Naive thymus-derived CD4-positive, alpha-beta T cell (primary cell): Measurements from ENCODE around the gene LSR. TPM values are rescaled to one million over a fixed set of nuclear protein-coding genes. Genes with fewer than 3 reads are reported as not detected.

Experiments
- ATAC-seq: fragments of 150-1000 bp; cut with Tn5 transposase; 2 replicates; pipeline ENCODE4 v1.10.0; 2021; ENCODE audit warnings: mild to moderate bottlenecking, moderate library complexity
- CTCF ChIA-PET: fragments of 350-600 bp; sonication (Branson Sonifier 250); formaldehyde crosslinking; loops from one replicate; lab custom pipeline; 2021; ENCODE audit warnings: antibody characterized with exemption; lab: Charles Lee
- POLR2A ChIA-PET: fragments of 350-600 bp; sonication (Branson Sonifier 250); formaldehyde crosslinking; loops from one replicate; lab custom pipeline; 2021; ENCODE audit warnings: antibody characterized with exemption, inconsistent platforms; lab: Charles Lee
- DNase-seq, 9 donors: peaks; one replicate each; pipeline versions ENCODE4 v3.0.0 to v3.0.0-alpha.2; 2020 to 2022; ENCODE audit warnings: mixed read lengths in 1 of 9
- H3K27ac ChIP-seq: one replicate; pipeline ENCODE4 v1.7.0; 2013; ENCODE audit warnings: mild to moderate bottlenecking, low read depth, low read length, moderate library complexity
- H3K27me3 ChIP-seq, 2 donors: one replicate each; pipeline ENCODE4 v1.7.0; 2013; ENCODE audit warnings: low read length in 2 of 2, mild to moderate bottlenecking in 2 of 2, moderate library complexity in 2 of 2; ENCODE audit not compliant: control insufficient read depth in 2 of 2, insufficient read depth in 2 of 2
- H3K36me3 ChIP-seq, 3 experiments: 1 replicate in 2 of 3; 2 replicates in 1 of 3; pipeline ENCODE4 v1.7.0; 2013; ENCODE audit warnings: low read length in 3 of 3, mild to moderate bottlenecking in 3 of 3, moderate library complexity in 1 of 3; ENCODE audit not compliant: insufficient read depth in 3 of 3, control insufficient read depth in 2 of 3
- H3K4me1 ChIP-seq, 2 donors: one replicate each; pipeline ENCODE4 v1.7.0; 2013; ENCODE audit warnings: low read length in 2 of 2, mild to moderate bottlenecking in 2 of 2, moderate library complexity in 1 of 2; ENCODE audit not compliant: control insufficient read depth in 2 of 2, insufficient read depth in 2 of 2
- H3K4me3 ChIP-seq: 2 replicates; pipeline ENCODE4 v1.7.0; 2013; ENCODE audit warnings: mild to moderate bottlenecking, low read length
- H3K9me3 ChIP-seq, 3 experiments: 1 replicate in 2 of 3; 2 replicates in 1 of 3; pipeline ENCODE4 v1.7.0; 2013; ENCODE audit warnings: low read length in 3 of 3; ENCODE audit not compliant: control insufficient read depth in 2 of 3
- H3K27ac Mint-ChIP-seq, 9 donors: one replicate each; pipeline ENCODE4 v1.8.0; 2020 to 2022; ENCODE audit warnings: mixed read lengths in 9 of 9, mild to moderate bottlenecking in 8 of 9, moderate library complexity in 5 of 9, inconsistent platforms in 2 of 9
- H3K27me3 Mint-ChIP-seq, 5 donors: one replicate each; pipeline ENCODE4 v1.8.0; 2021 to 2022; ENCODE audit warnings: mixed read lengths in 5 of 5, mild to moderate bottlenecking in 1 of 5
- H3K36me3 Mint-ChIP-seq, 5 donors: one replicate each; pipeline ENCODE4 v1.8.0; 2020 to 2022; ENCODE audit warnings: mixed read lengths in 5 of 5, mild to moderate bottlenecking in 3 of 5, inconsistent platforms in 1 of 5
- H3K4me1 Mint-ChIP-seq, 7 donors: one replicate each; pipeline ENCODE4 v1.8.0; 2020 to 2022; ENCODE audit warnings: mixed read lengths in 7 of 7, mild to moderate bottlenecking in 3 of 7, inconsistent platforms in 1 of 7
- H3K4me3 Mint-ChIP-seq, 10 donors: one replicate each; pipeline ENCODE4 v1.8.0; 2020 to 2022; ENCODE audit warnings: mild to moderate bottlenecking in 10 of 10, mixed read lengths in 10 of 10, moderate library complexity in 6 of 10, inconsistent platforms in 2 of 10
- H3K9me3 Mint-ChIP-seq, 11 donors: one replicate each; pipeline ENCODE4 v1.8.0; 2020 to 2022; ENCODE audit warnings: mixed read lengths in 11 of 11, mild to moderate bottlenecking in 4 of 11, inconsistent platforms in 1 of 11, moderate library complexity in 1 of 11
- intact Hi-C, 2 donors: fragments of 100-400 bp; cut with micrococcal nuclease; formaldehyde crosslinking; loops; one replicate each; pipeline ENCODE4 v1.15.1; 2023
- polyA plus RNA-seq, 2 donors: library from polyadenylated mRNA; unstranded; fragments of 300-500 nt; fragmentation: Illumina TruSeq; gene quantifications; one replicate each; pipeline ENCODE4 v1.2.3, GENCODE V29; 2021
- total RNA-seq, 6 experiments: library from RNA in 5 of 6; stranded (reverse) in 5 of 6; gene quantifications; 1 replicate in 5 of 6; 2 replicates in 1 of 6; pipeline ENCODE4 v1.2.3 and lab custom pipeline; 2021 to 2026

Gene LSR
- total and polyA plus RNA-seq, 7 experiments from 2014 or later, result 4.6 to 59.3 (median 25.1) TPM

GRCh38 chr19:35301961-35302360 is 53.2 kb downstream of the LSR start:
- H3K27ac Mint-ChIP-seq, result no peak overlapping the region
- no peaks in the 10 kb centered on the region for H3K27me3 Mint-ChIP-seq
- ChIA-PET POLR2A (interaction anchor here (0.7 kb wide), 1 partner anchor 184 kb away, joined by 3 read pairs; no protein-coding TSS in a partner anchor), CTCF (no interaction called here)
- Histone ChIP-seq H3K27me3 (no peaks in the 10 kb centered on the region), H3K4me1 (no peaks in the 10 kb centered on the region), H3K27ac (no peak overlapping the region), H3K36me3 (no peaks in the 10 kb centered on the region), H3K4me3 (no peak overlapping the region), H3K9me3 (no peaks in the 10 kb centered on the region)
- ATAC-seq (no peak), DNase-seq (no peak)
- H3K4me1 Mint-ChIP-seq, result no peaks in the 10 kb centered on the region
- no peaks in the 10 kb centered on the region for H3K9me3 Mint-ChIP-seq
- no peak overlapping the region for H3K4me3 Mint-ChIP-seq
- intact Hi-C loops, result no loop called here
- no peaks in the 10 kb centered on the region for H3K36me3 Mint-ChIP-seq

DNA sequence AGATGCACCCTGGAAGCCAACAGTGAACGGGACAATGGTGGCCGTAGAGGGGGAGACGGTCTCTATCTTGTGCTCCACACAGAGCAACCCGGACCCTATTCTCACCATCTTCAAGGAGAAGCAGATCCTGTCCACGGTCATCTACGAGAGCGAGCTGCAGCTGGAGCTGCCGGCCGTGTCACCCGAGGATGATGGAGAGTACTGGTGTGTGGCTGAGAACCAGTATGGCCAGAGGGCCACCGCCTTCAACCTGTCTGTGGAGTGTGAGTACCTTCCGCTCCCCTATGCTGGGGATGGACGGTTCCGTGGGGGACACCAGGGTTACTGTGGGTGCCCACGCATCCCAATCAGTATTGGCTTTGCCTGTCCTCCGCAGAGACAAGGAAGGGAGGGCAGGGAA is 53.6 kb downstream of the LSR start:
- ChIA-PET CTCF (no interaction called here), POLR2A (no interaction called here)
- Histone ChIP-seq H3K4me1 (no peaks in the 10 kb centered on the region), H3K36me3 (no peaks in the 10 kb centered on the region), H3K27ac (no peak overlapping the region), H3K4me3 (no peak overlapping the region), H3K9me3 (no peaks in the 10 kb centered on the region), H3K27me3 (no peaks in the 10 kb centered on the region)
- DNase-seq (no peak), ATAC-seq (no peak)
- no peaks in the 10 kb centered on the region for H3K36me3 Mint-ChIP-seq
- no peaks in the 10 kb centered on the region for H3K27me3 Mint-ChIP-seq
- no peaks in the 10 kb centered on the region for H3K9me3 Mint-ChIP-seq
- intact Hi-C loops, result no loop called here
- no peaks in the 10 kb centered on the region for H3K4me1 Mint-ChIP-seq
- no peak overlapping the region for H3K27ac Mint-ChIP-seq
- no peak overlapping the region for H3K4me3 Mint-ChIP-seq

- ATAC-seq (no peak), DNase-seq (no peak)
- Histone ChIP-seq H3K4me3 (no peak overlapping the region), H3K9me3 (no peaks in the 10 kb centered on the region), H3K4me1 (no peaks in the 10 kb centered on the region), H3K27ac (no peak overlapping the region), H3K27me3 (no peaks in the 10 kb centered on the region), H3K36me3 (no peaks in the 10 kb centered on the region)
- Mint-ChIP-seq H3K4me3 (no peak overlapping the region), H3K27ac (no peak overlapping the region), H3K27me3 (peaks cover 0 to 4% (median 0%) of the 10 kb centered on the region in 5 donors), H3K36me3 (no peaks in the 10 kb centered on the region), H3K9me3 (no peaks in the 10 kb centered on the region), H3K4me1 (no peaks in the 10 kb centered on the region)
- ChIA-PET POLR2A (no interaction called here), CTCF (no interaction called here)
- intact Hi-C loops, result no loop called here
Measured at GRCh38 chr19:35303357-35303915, 54.6 kb downstream of the LSR start.

- ATAC-seq (no peak), DNase-seq (no peak)
- no peaks in the 10 kb centered on the region for H3K9me3 Mint-ChIP-seq
- no peaks in the 10 kb centered on the region for H3K4me1 Mint-ChIP-seq
- intact Hi-C loops, result no loop called here
- H3K27ac Mint-ChIP-seq, result no peak overlapping the region
- Histone ChIP-seq H3K4me3 (no peak overlapping the region), H3K4me1 (no peaks in the 10 kb centered on the region), H3K9me3 (no peaks in the 10 kb centered on the region), H3K27ac (no peak overlapping the region), H3K36me3 (no peaks in the 10 kb centered on the region), H3K27me3 (no peaks in the 10 kb centered on the region)
- POLR2A ChIA-PET, result no interaction called here
- H3K27me3 Mint-ChIP-seq, result peaks cover 0 to 4% (median 0%) of the 10 kb centered on the region in 5 donors
- H3K4me3 Mint-ChIP-seq, result no peak overlapping the region
- CTCF ChIA-PET, result interaction anchor here (0.6 kb wide), 1 partner anchor 159 kb away, joined by 5 read pairs; no protein-coding TSS in a partner anchor
- H3K36me3 Mint-ChIP-seq, result no peaks in the 10 kb centered on the region
Measured at GRCh38 chr19:35304036-35304435, 55.2 kb downstream of the LSR start.

- DNase-seq (no peak), ATAC-seq (no peak)
- no peaks in the 10 kb centered on the region for H3K4me1 Mint-ChIP-seq
- Histone ChIP-seq H3K9me3 (no peaks in the 10 kb centered on the region), H3K27me3 (no peaks in the 10 kb centered on the region), H3K4me3 (no peak overlapping the region), H3K36me3 (no peaks in the 10 kb centered on the region), H3K27ac (no peak overlapping the region), H3K4me1 (no peaks in the 10 kb centered on the region)
- CTCF ChIA-PET, result no interaction called here
- peaks cover 0 to 4% (median 0%) of the 10 kb centered on the region in 5 donors for H3K27me3 Mint-ChIP-seq
- POLR2A ChIA-PET, result no interaction called here
- H3K9me3 Mint-ChIP-seq, result no peaks in the 10 kb centered on the region
- no peak overlapping the region for H3K27ac Mint-ChIP-seq
- no peak overlapping the region for H3K4me3 Mint-ChIP-seq
- H3K36me3 Mint-ChIP-seq, result no peaks in the 10 kb centered on the region
- intact Hi-C loops, result no loop called here
Measured at GRCh38 chr19:35305181-35305580, 56.4 kb downstream of the LSR start.

GRCh38 chr19:35306473-35307246 is 57.9 kb downstream of the LSR start:
- intact Hi-C loops, result no loop called here
- ATAC-seq, result no peak
- Mint-ChIP-seq H3K27me3 (peaks cover 0 to 4% (median 0%) of the 10 kb centered on the region in 5 donors), H3K4me3 (no peak overlapping the region), H3K4me1 (peaks cover 0 to 2% (median 0%) of the 10 kb centered on the region in 7 donors), H3K27ac (no peak overlapping the region), H3K36me3 (no peaks in the 10 kb centered on the region), H3K9me3 (no peaks in the 10 kb centered on the region)
- POLR2A ChIA-PET, result no interaction called here
- H3K9me3 ChIP-seq, result no peaks in the 10 kb centered on the region
- no peak overlapping the region for H3K4me3 ChIP-seq
- CTCF ChIA-PET, result no interaction called here
- DNase-seq, result no peak
- H3K27ac ChIP-seq, result no peak overlapping the region
- no peaks in the 10 kb centered on the region for H3K4me1 ChIP-seq
- no peaks in the 10 kb centered on the region for H3K27me3 ChIP-seq
- no peaks in the 10 kb centered on the region for H3K36me3 ChIP-seq
